ENCODE measurements around the gene ABHD16A.
A peak's percentile ranks its signal among the peaks of the same experiment; 100 is the strongest.

Gene ABHD16A

GRCh38 chr6:31702819-31703716, at the start of gene ABHD16A:
Gene ABHD16A (minus strand): TSS chr6:31703324. CDS start chr6:31703281, 43 bp downstream.
- H3K9me3 Mint-ChIP-seq = no peaks in the 10 kb centered on the region
- H3K4me3 Mint-ChIP-seq = peak within 1 kb of the TSS; percentile 96
- H3K27ac Mint-ChIP-seq = peak within 1 kb of the TSS; percentile 98
- peaks cover 17% of the 10 kb centered on the region for H3K36me3 Mint-ChIP-seq
- DNase-seq = peak; percentile 99
- peaks cover 19% of the 10 kb centered on the region for H3K27me3 Mint-ChIP-seq
- peaks cover 36% of the 10 kb centered on the region for H3K4me1 Mint-ChIP-seq
- CTCF ChIA-PET = interaction anchor here (1.4 to 1.7 kb wide), 2 partner anchors 24 to 67 kb away, joined by 5 read pairs; no protein-coding TSS in a partner anchor

DNA sequence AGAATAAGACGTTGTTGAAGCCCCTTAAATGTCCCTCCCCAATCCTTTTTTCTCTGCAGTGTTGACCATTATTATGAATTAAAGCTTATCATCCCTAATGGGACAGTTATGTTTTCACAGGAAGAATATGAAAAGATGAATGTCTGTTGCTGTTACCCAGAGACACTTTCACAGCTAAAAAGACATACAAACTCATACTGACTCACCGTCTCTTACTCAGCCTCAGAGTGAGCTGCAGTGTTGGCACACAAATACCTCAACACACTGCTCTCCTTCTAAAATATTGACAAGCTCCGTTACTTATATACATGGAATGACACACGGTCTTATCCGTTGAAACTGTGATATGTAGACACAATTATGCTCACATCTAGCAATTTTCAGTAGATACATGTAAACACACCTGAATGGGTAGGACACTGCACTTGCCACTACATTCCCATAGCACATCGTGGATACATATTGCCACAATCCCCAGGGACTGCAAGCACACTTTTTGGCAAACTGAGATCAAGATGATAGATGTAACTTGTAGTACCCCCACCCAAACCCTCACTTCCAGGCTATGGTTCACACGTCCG, 49.7 kb upstream of the ABHD16A start:
- no peaks in the 10 kb centered on the region for H3K4me1 Mint-ChIP-seq
- no peaks in the 10 kb centered on the region for H3K9me3 Mint-ChIP-seq
- no peak overlapping the region for H3K4me3 Mint-ChIP-seq
- no peak overlapping the region for H3K27ac Mint-ChIP-seq
- CTCF ChIA-PET = interaction anchor here (0.8 to 0.9 kb wide), 2 partner anchors 9 to 37 kb away, joined by 3 read pairs; no protein-coding TSS in a partner anchor
- H3K27me3 Mint-ChIP-seq = no peaks in the 10 kb centered on the region
- H3K36me3 Mint-ChIP-seq = peaks cover 8% of the 10 kb centered on the region
- no peak for DNase-seq

DNA sequence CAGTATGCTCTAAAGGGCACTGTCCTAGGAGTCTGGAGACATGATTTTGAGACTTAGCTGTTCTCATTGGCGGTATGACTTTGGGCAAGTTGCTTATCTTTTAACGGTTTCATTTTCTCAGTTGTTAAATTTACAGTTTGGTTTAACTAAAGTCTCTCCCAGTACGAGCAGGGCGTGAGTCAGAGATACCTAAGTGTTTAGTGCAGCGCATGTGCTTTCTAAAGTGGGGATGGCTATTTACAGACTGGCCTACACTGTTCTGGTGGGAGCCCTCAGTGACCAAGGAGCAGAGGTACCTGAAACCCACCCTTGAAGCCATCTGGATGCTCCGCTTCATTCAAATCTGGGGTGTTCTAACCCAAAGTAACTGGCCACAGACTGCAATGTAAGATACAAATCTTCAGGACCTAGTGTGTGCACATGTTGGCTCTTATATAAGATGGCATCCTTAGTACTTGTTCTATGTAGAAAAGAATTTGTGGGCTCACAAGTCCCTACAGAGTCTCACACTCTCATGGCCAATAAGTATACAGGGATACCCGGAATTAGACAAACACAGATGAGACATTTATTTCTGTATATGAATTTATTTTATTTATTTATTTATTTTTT, 47.4 kb upstream of the ABHD16A start:
- CTCF ChIA-PET = no interaction called here
- Mint-ChIP-seq H3K9me3 (no peaks in the 10 kb centered on the region), H3K4me1 (no peaks in the 10 kb centered on the region), H3K36me3 (peaks cover 14% of the 10 kb centered on the region), H3K27me3 (no peaks in the 10 kb centered on the region), H3K4me3 (no peak overlapping the region), H3K27ac (peak overlapping the region; percentile 12)
- DNase-seq = no peak

- CTCF ChIA-PET = interaction anchor here (0.6 kb wide), 1 partner anchor 45 kb away, joined by 3 read pairs; no protein-coding TSS in a partner anchor
- Mint-ChIP-seq H3K9me3 (no peaks in the 10 kb centered on the region), H3K4me3 (no peak overlapping the region), H3K36me3 (peaks cover 18% of the 10 kb centered on the region), H3K4me1 (no peaks in the 10 kb centered on the region), H3K27me3 (no peaks in the 10 kb centered on the region), H3K27ac (peak overlapping the region; percentile 50)
- DNase-seq = no peak
Observed at GRCh38 chr6:31749301-31750036, 46.3 kb upstream of the ABHD16A start.

GRCh38 chr6:31744422-31744821, 41.3 kb upstream of the ABHD16A start:
- Mint-ChIP-seq H3K27ac (peak overlapping the region; percentile 1), H3K27me3 (peaks cover 5% of the 10 kb centered on the region)

GRCh38 chr6:31742894-31743293, 39.8 kb upstream of the ABHD16A start:
- Mint-ChIP-seq H3K36me3 (peaks cover 39% of the 10 kb centered on the region), H3K4me1 (peaks cover 39% of the 10 kb centered on the region), H3K9me3 (no peaks in the 10 kb centered on the region), H3K27me3 (peaks cover 5% of the 10 kb centered on the region), H3K4me3 (no peak overlapping the region), H3K27ac (no peak overlapping the region)
- CTCF ChIA-PET = interaction anchor here (1.1 to 1.4 kb wide), 2 partner anchors 27 to 53 kb away, joined by 3 to 4 read pairs; partner anchors contain the start of gene VARS1
- DNase-seq = no peak

More at GRCh38 chr6:31744422-31744821, 41.3 kb upstream of the ABHD16A start:
- DNase-seq = no peak
- H3K36me3 Mint-ChIP-seq = peaks cover 44% of the 10 kb centered on the region
- H3K9me3 Mint-ChIP-seq = no peaks in the 10 kb centered on the region
- peaks cover 23% of the 10 kb centered on the region for H3K4me1 Mint-ChIP-seq
- CTCF ChIA-PET = interaction anchor here (0.6 to 3.3 kb wide), 2 partner anchors 9 to 25 kb away, joined by 3 to 9 read pairs; no protein-coding TSS in a partner anchor
- H3K4me3 Mint-ChIP-seq = no peak overlapping the region

DNA sequence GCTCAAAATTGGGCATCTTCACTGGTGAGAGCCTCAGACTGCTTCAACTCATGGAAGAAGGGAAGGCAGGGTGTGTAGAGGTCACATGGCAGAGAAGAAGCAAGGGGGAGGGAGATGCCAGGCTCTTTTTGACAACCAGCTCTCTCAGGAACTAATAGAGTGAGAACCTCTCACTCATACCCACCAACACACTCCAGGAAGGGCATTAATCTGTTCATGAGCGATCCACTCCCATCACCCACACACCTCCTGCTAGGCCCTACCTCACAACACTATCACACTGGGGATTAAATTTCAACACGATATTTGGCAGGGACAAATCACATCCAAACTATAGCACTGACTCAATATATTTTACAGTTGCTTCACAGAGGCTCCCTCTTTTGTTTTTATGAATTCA, 38.7 kb upstream of the ABHD16A start:
- DNase-seq = no peak
- CTCF ChIA-PET = interaction anchor here (2.5 kb wide), 1 partner anchor 28 kb away, joined by 13 read pairs; no protein-coding TSS in a partner anchor
- peak overlapping the region; percentile 51 for H3K27ac Mint-ChIP-seq
- H3K4me1 Mint-ChIP-seq = peaks cover 49% of the 10 kb centered on the region
- H3K9me3 Mint-ChIP-seq = no peaks in the 10 kb centered on the region
- peaks cover 32% of the 10 kb centered on the region for H3K36me3 Mint-ChIP-seq
- peak overlapping the region; percentile 100 for H3K4me3 Mint-ChIP-seq
- peaks cover 5% of the 10 kb centered on the region for H3K27me3 Mint-ChIP-seq

DNA sequence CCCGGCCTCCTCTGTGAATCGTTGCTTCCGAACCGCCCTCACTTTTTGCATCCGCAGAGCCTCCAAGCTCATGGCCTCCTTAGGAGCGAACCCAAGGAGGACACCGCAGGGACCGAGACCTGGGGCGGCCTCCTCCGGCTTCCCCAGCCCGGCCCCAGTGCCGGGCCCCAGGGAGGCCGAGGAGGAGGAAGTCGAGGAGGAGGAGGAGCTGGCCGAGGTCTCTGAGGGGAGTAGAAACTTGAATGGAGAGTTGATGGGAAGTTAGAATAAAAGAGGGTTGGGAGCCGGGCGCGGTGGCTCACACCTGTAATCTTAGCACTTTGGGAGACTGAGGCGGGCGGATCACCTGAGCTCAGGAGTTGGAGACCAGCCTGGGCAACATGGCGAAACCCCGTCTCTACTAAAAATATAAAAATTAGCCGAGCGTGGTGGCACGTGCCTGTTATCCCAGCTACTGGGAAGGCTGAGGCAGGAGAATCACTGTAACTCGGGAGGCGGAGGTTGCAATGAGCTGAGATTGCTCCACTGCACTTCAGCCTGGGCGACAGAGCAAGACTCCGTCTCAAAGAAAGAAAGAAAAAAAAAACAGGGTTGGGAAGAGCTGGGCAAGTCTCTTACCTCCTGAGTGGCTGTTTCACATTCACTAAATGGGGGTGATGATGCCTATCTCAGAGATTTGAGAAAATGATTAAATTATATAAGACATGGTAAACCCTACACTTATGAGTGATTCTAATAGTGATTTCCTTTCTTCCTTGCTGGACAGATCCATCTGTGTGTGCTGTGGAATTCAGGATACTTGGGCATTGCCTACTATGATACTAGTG, 37.5 kb upstream of the ABHD16A start:
- Mint-ChIP-seq H3K27ac (peak overlapping the region; percentile 93), H3K9me3 (no peaks in the 10 kb centered on the region), H3K4me3 (peak overlapping the region; percentile 100), H3K36me3 (peaks cover 38% of the 10 kb centered on the region), H3K4me1 (peaks cover 52% of the 10 kb centered on the region), H3K27me3 (peaks cover 5% of the 10 kb centered on the region)
- no peak for DNase-seq
- CTCF ChIA-PET = interaction anchor here (0.7 to 2.7 kb wide), 7 partner anchors 7 to 190 kb away, joined by 3 to 13 read pairs (median 3); partner anchors contain the start of gene DDAH2

DNA sequence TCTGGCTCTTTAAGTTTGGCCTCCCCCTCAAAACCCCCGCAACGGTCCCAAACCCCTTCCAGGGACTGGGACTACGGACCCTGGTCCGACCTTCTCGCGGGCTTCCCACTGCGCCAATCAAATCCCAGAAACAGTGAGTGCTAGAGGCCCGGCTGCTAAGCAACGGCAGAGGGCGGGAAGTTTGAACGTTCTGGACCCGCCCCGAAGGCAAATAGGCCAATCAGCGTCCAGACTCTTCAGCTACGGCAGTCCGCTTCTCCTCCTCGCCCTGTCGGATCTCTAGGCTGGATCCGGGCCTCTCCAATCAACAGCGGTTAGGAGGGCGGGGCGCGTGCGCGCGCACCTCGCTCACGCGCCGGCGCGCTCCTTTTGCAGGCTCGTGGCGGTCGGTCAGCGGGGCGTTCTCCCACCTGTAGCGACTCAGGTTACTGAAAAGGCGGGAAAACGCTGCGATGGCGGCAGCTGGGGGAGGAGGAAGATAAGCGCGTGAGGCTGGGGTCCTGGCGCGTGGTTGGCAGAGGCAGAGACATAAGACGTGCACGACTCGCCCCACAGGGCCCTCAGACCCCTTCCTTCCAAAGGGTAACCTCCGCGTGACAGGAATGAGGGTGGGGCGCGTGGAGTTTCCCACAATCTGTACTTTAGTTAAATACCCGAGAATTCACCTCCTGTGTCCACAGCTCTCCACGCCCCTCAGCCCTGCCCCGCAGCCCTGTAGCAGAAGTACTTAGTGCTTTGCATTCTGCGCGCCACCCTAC, 36.7 kb upstream of the ABHD16A start, which contains the start of gene MSH5:
TSS of gene MSH5 (plus strand) at position 367 of the 758 bp plus-strand sequence. CDS start 462 bp downstream, outside the sequence.
- H3K27ac Mint-ChIP-seq = peak within 1 kb of the TSS; percentile 93
- peak; percentile 98 for DNase-seq
- H3K9me3 Mint-ChIP-seq = no peaks in the 10 kb centered on the region

DNA sequence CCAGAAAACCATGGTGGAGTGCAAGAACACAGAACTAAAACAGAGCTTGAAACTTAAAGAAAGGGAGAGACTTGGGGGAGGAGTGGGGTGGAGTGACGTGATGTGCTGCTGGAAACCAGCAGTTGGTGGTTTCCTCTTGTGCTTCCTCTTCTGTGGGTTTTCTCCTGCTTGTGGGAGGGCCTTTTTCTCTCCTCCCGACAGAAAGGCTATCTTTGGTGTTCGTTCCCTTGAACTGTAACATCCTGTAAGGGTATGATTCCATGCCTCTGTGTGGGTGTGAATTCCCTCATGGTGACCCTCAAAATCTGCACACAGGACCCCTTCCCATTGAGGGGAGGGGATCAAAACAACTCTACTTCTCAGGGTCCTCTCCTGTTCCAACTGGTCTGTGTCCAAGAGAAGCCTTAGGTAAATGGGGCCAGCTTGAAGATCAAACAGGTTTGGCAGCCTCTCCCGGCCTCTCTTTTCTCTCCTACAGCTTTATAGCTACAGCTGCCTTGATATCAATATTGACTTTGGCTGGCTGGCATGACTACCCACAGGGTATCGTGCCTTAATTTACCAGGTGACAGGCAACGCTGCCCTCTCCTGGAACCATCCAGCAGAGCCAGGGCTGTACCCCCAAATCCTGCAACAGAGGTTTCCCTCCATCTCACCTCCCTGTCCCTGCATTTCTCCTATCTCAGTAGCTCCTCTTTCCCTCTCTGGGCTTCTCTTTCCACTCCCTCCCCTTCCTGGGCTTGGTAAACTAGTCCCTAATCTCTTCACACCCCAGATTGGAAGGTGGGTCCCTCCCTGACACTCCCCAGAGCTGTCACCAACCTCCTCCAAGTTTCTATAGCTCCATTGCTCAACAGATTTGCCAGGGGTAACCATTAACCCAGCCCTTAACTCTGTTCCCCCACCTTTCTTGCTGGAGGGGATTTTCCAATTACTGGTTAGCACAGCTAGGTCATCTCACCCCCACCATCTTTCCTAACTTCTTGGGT, 35.2 kb upstream of the ABHD16A start:
- H3K9me3 Mint-ChIP-seq = no peaks in the 10 kb centered on the region
- peaks cover 66% of the 10 kb centered on the region for H3K4me1 Mint-ChIP-seq
- H3K27ac Mint-ChIP-seq = peak overlapping the region; percentile 93
- CTCF ChIA-PET = interaction anchor here (0.7 to 3.7 kb wide), 22 partner anchors 9 to 192 kb away, joined by 3 to 23 read pairs (median 4); partner anchors contain the start of genes ATP6V1G2, DDAH2, GPANK1 and HSPA1B
- DNase-seq = peak; percentile 84
- H3K4me3 Mint-ChIP-seq = peak overlapping the region; percentile 100
- H3K36me3 Mint-ChIP-seq = peaks cover 50% of the 10 kb centered on the region
- H3K27me3 Mint-ChIP-seq = peaks cover 5% of the 10 kb centered on the region

More for the DNA sequence above, 36.7 kb upstream of the ABHD16A start, which contains the start of gene MSH5:
- peak within 1 kb of the TSS; percentile 100 for H3K4me3 Mint-ChIP-seq
- peaks cover 5% of the 10 kb centered on the region for H3K27me3 Mint-ChIP-seq
- peaks cover 42% of the 10 kb centered on the region for H3K36me3 Mint-ChIP-seq
- CTCF ChIA-PET = interaction anchor here (0.7 to 3.7 kb wide), 12 partner anchors 8 to 218 kb away, joined by 3 to 23 read pairs (median 4); partner anchors contain the start of genes ATP6V1G2 and DDAH2
- H3K4me1 Mint-ChIP-seq = peaks cover 52% of the 10 kb centered on the region

Data from activated naive CD4-positive, alpha-beta T cell treated with anti-CD3 and anti-CD28 coated beads, Interleukin-2, amount 10 ng/mL, durations not matched to agents 7 days and 5 days (primary cell).